HG03521 (cell line): ENCODE data around the gene FBXL20.

Source experiments
- ATAC-seq: cut with Tn5 transposase; IDR thresholded peaks from one replicate; pipeline ENCODE4 v1.9.1; 2021; ENCODE audit warnings: mild to moderate bottlenecking, moderate library complexity; ENCODE audit not compliant: unreplicated experiment

The FBXL20 gene

GRCh38 chr17:39208893-39209292, 192.5 kb downstream of the FBXL20 start:
- ATAC-seq: no peak

DNA sequence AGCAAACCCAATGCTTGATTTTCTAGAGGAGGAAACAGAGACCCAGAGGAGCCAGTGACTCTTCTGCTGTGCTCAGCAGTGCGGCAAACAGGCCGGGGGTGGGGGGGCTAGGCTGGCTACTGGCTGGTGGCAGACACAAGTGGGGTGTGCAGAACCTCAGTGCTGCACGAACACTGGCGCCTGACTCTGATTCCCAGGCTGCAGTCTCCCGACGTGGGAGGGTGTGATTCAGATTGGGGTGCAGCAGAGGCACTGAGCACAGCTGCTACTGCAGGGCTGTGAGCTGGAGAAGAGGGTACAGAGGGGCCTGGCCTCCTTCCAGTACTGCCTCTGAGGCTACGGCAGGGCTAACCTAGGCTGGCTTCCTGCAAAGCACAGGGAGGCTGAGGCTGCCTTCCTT, 193.3 kb downstream of the FBXL20 start:
- no peak for ATAC-seq

- no peak for ATAC-seq
Observed at GRCh38 chr17:39205112-39205526, 196.3 kb downstream of the FBXL20 start.

GRCh38 chr17:39204245-39204644, 197.2 kb downstream of the FBXL20 start:
- no peak for ATAC-seq
